ENCODE results near the gene LRRC8A. TPM values are rescaled to one million over a fixed set of nuclear protein-coding genes. Genes with fewer than 3 reads are reported as not detected.

Gene LRRC8A
- 100 to 1,000 TPM in 3 of 4 donors, 10 to 100 TPM in 1; 70.0 to 153 (median 122) TPM for total RNA-seq

- peaks cover 8 to 28% (median 8%) of the 10 kb centered on the region in 3 donors for H3K36me3 ChIP-seq
- H3K4me3 ChIP-seq: peak within 1 kb of the TSS; percentile 76 to 99 (median 84)
- peaks cover 37 to 72% (median 50%) of the 10 kb centered on the region in 3 donors for H3K4me1 ChIP-seq
- TF ChIP-seq POLR2A (IDR thresholded peaks at IDR 0.05) (peak in 3 of 4 donors; percentile 52 to 95 (median 92)), CTCF (IDR thresholded peaks at IDR 0.05) (peak in 1 of 6 experiments; percentile 35)
- WGBS, 2 donors: 1 to 3% methylated on average over 13 to 26 of the region's 70 CpGs
- H3K9me3 ChIP-seq: no peaks in the 10 kb centered on the region
- intact Hi-C loops (cut with DNase I): no loop called here
- H3K27ac ChIP-seq: peak within 1 kb of the TSS; percentile 97 to 100 (median 99)
- DNase-seq: peak; percentile 85
- H3K27me3 ChIP-seq: no peaks in the 10 kb centered on the region
These were observed at the start of gene LRRC8A, which contains the start of gene KYAT1 for GRCh38 chr9:128881884-128882676. TSS of gene LRRC8A (plus strand) at chr9:128882133. CDS start at chr9:128907165, 25,032 bp downstream. TSS of gene KYAT1 (minus strand) at chr9:128881950. CDS start at chr9:128845405, 36,545 bp downstream.

GRCh38 chr9:128833696-128834095, 48.2 kb upstream of the LRRC8A start:
- Histone ChIP-seq H3K27me3 (no peaks in the 10 kb centered on the region), H3K4me3 (no peak overlapping the region), H3K27ac (no peak overlapping the region), H3K4me1 (peaks cover 9 to 13% (median 12%) of the 10 kb centered on the region in 3 donors), H3K9me3 (no peaks in the 10 kb centered on the region), H3K36me3 (peaks cover 0 to 53% (median 0%) of the 10 kb centered on the region in 3 donors)
- TF ChIP-seq POLR2A (IDR thresholded peaks at IDR 0.05) (no peak), CTCF (IDR thresholded peaks at IDR 0.05) (no peak)
- 80 to 91% methylated on average over 1 to 4 of the region's 10 CpGs for WGBS, 2 donors
- no peak for DNase-seq
- intact Hi-C loops (cut with DNase I): no loop called here

GRCh38 chr9:128835246-128836210, 46.4 kb upstream of the LRRC8A start:
- no peaks in the 10 kb centered on the region for H3K4me1 ChIP-seq
- no peak for DNase-seq
- no peak overlapping the region for H3K4me3 ChIP-seq
- no peaks in the 10 kb centered on the region for H3K9me3 ChIP-seq
- TF ChIP-seq POLR2A (IDR thresholded peaks at IDR 0.05) (no peak), CTCF (IDR thresholded peaks at IDR 0.05) (no peak)
- no peaks in the 10 kb centered on the region for H3K27me3 ChIP-seq
- WGBS, 2 donors: 91 to 93% methylated on average over 7 to 9 of the region's 28 CpGs
- intact Hi-C loops (cut with DNase I): no loop called here
- peaks cover 0 to 71% (median 0%) of the 10 kb centered on the region in 3 donors for H3K36me3 ChIP-seq
- H3K27ac ChIP-seq: no peak overlapping the region

- Histone ChIP-seq H3K27me3 (no peaks in the 10 kb centered on the region), H3K27ac (no peak overlapping the region), H3K4me3 (no peak overlapping the region), H3K36me3 (peaks cover 0 to 82% (median 0%) of the 10 kb centered on the region in 3 donors), H3K4me1 (no peaks in the 10 kb centered on the region), H3K9me3 (no peaks in the 10 kb centered on the region)
- no peak for DNase-seq
- intact Hi-C loops (cut with DNase I): no loop called here
- no peak for TF ChIP-seq POLR2A (IDR thresholded peaks at IDR 0.05)
- TF ChIP-seq CTCF (IDR thresholded peaks at IDR 0.05): no peak
- 73 to 100% methylated on average over 3 to 8 of the region's 14 CpGs for WGBS, 2 donors
These were observed 45.3 kb upstream of the LRRC8A start for GRCh38 chr9:128836509-128837145.

All from esophagus squamous epithelium (tissue), 5 donors.